GM12872 (cell line): ENCODE results near the gene PRR13.

Experiments
- CTCF ChIP-seq: IDR thresholded peaks from 3 replicates; pipeline ENCODE4 v1.5.1; 2011; ENCODE audit warnings: low read depth, mild to moderate bottlenecking, low read length, moderate library complexity; ENCODE audit not compliant: insufficient read depth

The PRR13 gene

GRCh38 chr12:53483225-53483978 lies 41.9 kb downstream of the PRR13 start:
- no peak for TF ChIP-seq CTCF

GRCh38 chr12:53483979-53484377 lies 42.4 kb downstream of the PRR13 start:
- no peak for TF ChIP-seq CTCF

- TF ChIP-seq CTCF: no peak
Measured at GRCh38 chr12:53484686-53485575, 43.4 kb downstream of the PRR13 start.

- no peak for TF ChIP-seq CTCF
Measured at GRCh38 chr12:53485955-53486735, 44.6 kb downstream of the PRR13 start.

- no peak for TF ChIP-seq CTCF
Measured at GRCh38 chr12:53486736-53487487, 45.4 kb downstream of the PRR13 start.

- no peak for TF ChIP-seq CTCF
Measured at GRCh38 chr12:53489242-53489864, 47.8 kb downstream of the PRR13 start.
